Heart right ventricle (tissue), 16 donors: ENCODE measurements around the gene ALLC. TPM values are rescaled to one million over a fixed set of nuclear protein-coding genes. Genes with fewer than 3 reads are reported as not detected.
"Not testable (repeated sequence)": the region's sequence is repeated elsewhere in the genome, so short reads cannot be mapped to it uniquely, and the experiment has no call there.

Experiments used
- ATAC-seq, 8 donors: fragments of 200-7000 bp; cut with Tn5 transposase; one replicate each; pipeline ENCODE4 v1.9.1; 2020; ENCODE audit warnings: mild to moderate bottlenecking in 8 of 8, moderate library complexity in 8 of 8, moderate number of reproducible peaks in 1 of 8
- DNase-seq, 2 donors: peaks; one replicate each; pipeline ENCODE4 v3.0.0-alpha.2; 2020
- H3K27ac ChIP-seq, 10 donors: fragments of 200-600 bp; sonication (generic) in 2 of 10; one replicate each; pipeline versions ENCODE4 v1.5.0 to v1.8.0; 2020 to 2022; ENCODE audit warnings: mild to moderate bottlenecking in 3 of 10
- H3K27me3 ChIP-seq, 7 donors: fragments of 200-600 bp; one replicate each; pipeline ENCODE4 v1.8.0; 2021 to 2022; ENCODE audit warnings: mild to moderate bottlenecking in 2 of 7
- H3K36me3 ChIP-seq, 9 donors: fragments of 200-600 bp; sonication (generic) in 1 of 9; one replicate each; pipeline versions ENCODE4 v1.5.0 to v1.8.0; 2020 to 2022; ENCODE audit warnings: mild to moderate bottlenecking in 2 of 9
- H3K4me1 ChIP-seq, 9 donors: fragments of 200-600 bp; sonication (generic) in 1 of 9; one replicate each; pipeline versions ENCODE4 v1.5.0 to v1.8.0; 2020 to 2022; ENCODE audit warnings: mild to moderate bottlenecking in 4 of 9
- H3K4me3 ChIP-seq, 10 donors: fragments of 200-600 bp; sonication (generic) in 2 of 10; one replicate each; pipeline versions ENCODE4 v1.5.0 to v1.8.0; 2020 to 2022; ENCODE audit warnings: mild to moderate bottlenecking in 7 of 10, moderate library complexity in 2 of 10
- H3K9me3 ChIP-seq, 11 donors: fragments of 200-600 bp in 10 of 11; sonication (generic) in 2 of 11; one replicate each; pipeline versions ENCODE4 v1.5.0 to v1.8.0; 2013 to 2022; ENCODE audit warnings: mild to moderate bottlenecking in 2 of 11, control low read depth in 1 of 11, moderate library complexity in 1 of 11
- CTCF ChIP-seq, 9 donors: fragments of 200-600 bp; sonication (generic) in 2 of 9; IDR thresholded peaks; one replicate each; pipeline versions ENCODE4 v1.5.0 to v1.8.0; 2021 to 2022; ENCODE audit warnings: antibody characterized with exemption in 9 of 9, mild to moderate bottlenecking in 5 of 9, moderate library complexity in 1 of 9
- WGBS, 2 donors: extraction: QIAGEN DNeasy Blood & Tissue Kit; methylation state at CpG; one replicate each; pipeline ENCODE4 v1.1.7; 2013; ENCODE audit warnings: inconsistent platforms in 1 of 2; 5-methylcytosine and 5-hydroxymethylcytosine counted together
- intact Hi-C, 10 donors: fragments of 100-400 bp; cut with DNase I; formaldehyde crosslinking; loops; one replicate each; pipeline versions ENCODE4 v1.11.1 to v1.14.2; 2022
- polyA plus RNA-seq, 2 donors: library from polyadenylated mRNA; stranded (reverse); fragments of 200-250 nt; gene quantifications; one replicate each; pipeline ENCODE4 v1.2.3, GENCODE V29; 2013
- total RNA-seq, 10 donors: library from RNA; stranded (reverse); fragmentation: NEBNext Ultra II Directional in 3 of 10; extraction: Animal tissue kit (Norgen Biotek cat#: 25700) in 3 of 10; gene quantifications; one replicate each; pipeline versions ENCODE4 v1.2.1 to v1.2.4, GENCODE V29; 2021 to 2023
- donor health status: Arrhythmogenic right ventricular cardiomyopathy.
- donor health status: ischemic (EF 13 %, LVEDD 7.1; RV severe dilation, severe dysfunction).
- donor health status: healthy with polysubstance abuse.
- donor health status: DM: no; HTN: yes; CAD: no.
- donor health status: DM: no; HTN: no; CAD: no.
- donor health status: ischemic (EF 25% LVEDD 6.9; RV normal size, moderate dysfunction).
- donor health status: ischemic (EF 25% LVEDD 5.7; RV mildly dilated, moderate dysfunction).
- donor health status: healthy.
- donor health status: DM: yes; HTN: yes; CAD: no.
- donor health status: Ischemic cardiomyopathy.
- donor health status: ischemic (EF 35%, LVEDD 5.7; RV mildly dilated, moderate dysfunction).
- donor health status: nonischemic (EF 11% LVEDD 7.7; RV severe dilation, severe dysfunction).
- donor health status: DM: yes; HTN: yes; CAD: no.
- donor health status: PGD.
- donor health status: ischemic (EF 29% LVEDD 5.4; RV normal size, mild dysfunction).
- donor health status: nonischemic (EF 23%, LVEDD 6.1; RV moderate dilation, normal function).

ALLC gene
- total and polyA plus RNA-seq, 12 donors, result 0.59 TPM; not detected in 11

GRCh38 chr2:3633089-3633981, 24.7 kb upstream of the ALLC start:
- Histone ChIP-seq H3K36me3 (no peaks in the 10 kb centered on the region), H3K9me3 (no peaks in the 10 kb centered on the region), H3K27ac (no peak overlapping the region), H3K4me3 (no peak overlapping the region), H3K4me1 (peaks cover 0 to 11% (median 2%) of the 10 kb centered on the region in 9 donors), H3K27me3 (no peaks in the 10 kb centered on the region)
- TF ChIP-seq CTCF (IDR thresholded peaks at IDR 0.05), result no peak
- DNase-seq (peak in 1 of 2 donors; percentile 5), ATAC-seq (peak in 1 of 8 donors; percentile 39)
- intact Hi-C loops, result no loop called here
- WGBS, 2 donors, result 77 to 80% methylated on average over 33 of the region's 33 CpGs

- Histone ChIP-seq H3K4me3 (no peak overlapping the region), H3K27ac (no peak overlapping the region), H3K36me3 (no peaks in the 10 kb centered on the region), H3K9me3 (no peaks in the 10 kb centered on the region), H3K4me1 (peaks cover 0 to 3% (median 0%) of the 10 kb centered on the region in 9 donors), H3K27me3 (no peaks in the 10 kb centered on the region)
- no peak for TF ChIP-seq CTCF (IDR thresholded peaks at IDR 0.05)
- peak in 1 of 2 donors; percentile 1 for DNase-seq
- intact Hi-C loops, result no loop called here
- ATAC-seq, result no peak
- WGBS, 2 donors, result 92 to 95% methylated on average over 11 of the region's 11 CpGs
Measured at GRCh38 chr2:3633982-3634595, 23.9 kb upstream of the ALLC start.

GRCh38 chr2:3634596-3635121, 23.3 kb upstream of the ALLC start:
- 87 to 88% methylated on average over 12 of the region's 12 CpGs for WGBS, 2 donors
- Histone ChIP-seq H3K27ac (no peak overlapping the region), H3K27me3 (no peaks in the 10 kb centered on the region), H3K9me3 (no peaks in the 10 kb centered on the region), H3K4me3 (no peak overlapping the region), H3K4me1 (no peaks in the 10 kb centered on the region), H3K36me3 (no peaks in the 10 kb centered on the region)
- DNase-seq (peak in 1 of 2 donors; percentile 1), ATAC-seq (no peak)
- intact Hi-C loops, result no loop called here
- no peak for TF ChIP-seq CTCF (IDR thresholded peaks at IDR 0.05)

GRCh38 chr2:3635171-3635974, 22.6 kb upstream of the ALLC start:
- H3K27ac ChIP-seq, result no peak overlapping the region
- intact Hi-C loops, result no loop called here
- no peak for TF ChIP-seq CTCF (IDR thresholded peaks at IDR 0.05)
- peak in 1 of 2 donors; percentile 1 for DNase-seq
- 83 to 87% methylated on average over 29 of the region's 29 CpGs for WGBS, 2 donors
- no peaks in the 10 kb centered on the region for H3K9me3 ChIP-seq
- H3K4me3 ChIP-seq, result no peak overlapping the region
- no peaks in the 10 kb centered on the region for H3K36me3 ChIP-seq
- no peaks in the 10 kb centered on the region for H3K4me1 ChIP-seq
- no peak for ATAC-seq
- H3K27me3 ChIP-seq, result no peaks in the 10 kb centered on the region

- H3K27ac ChIP-seq, H3K9me3 ChIP-seq, H3K4me1 ChIP-seq, ATAC-seq, H3K27me3 ChIP-seq, H3K4me3 ChIP-seq, H3K36me3 ChIP-seq, intact Hi-C loops: not testable (repeated sequence)
- 94 to 97% methylated on average over 16 of the region's 16 CpGs for WGBS, 2 donors
- DNase-seq, result peak in 1 of 2 donors; percentile 1
Measured at GRCh38 chr2:3635975-3636327, 22.0 kb upstream of the ALLC start.
